GM21825 (cell line): ENCODE results near the gene CBLC.

Source experiments
- ATAC-seq: cut with Tn5 transposase; IDR thresholded peaks from one replicate; pipeline ENCODE4 v1.9.1; 2021; ENCODE audit warnings: mild to moderate bottlenecking, moderate library complexity; ENCODE audit not compliant: unreplicated experiment

The CBLC gene

GRCh38 chr19:44794610-44795009 is 16.9 kb downstream of the CBLC start:
- ATAC-seq, result no peak

GRCh38 chr19:44795398-44795987 is 17.8 kb downstream of the CBLC start:
- ATAC-seq, result no peak

- no peak for ATAC-seq
Observed at GRCh38 chr19:44796701-44797115, 19.0 kb downstream of the CBLC start.

- ATAC-seq, result no peak
Observed at GRCh38 chr19:44799627-44800346, 22.1 kb downstream of the CBLC start.

GRCh38 chr19:44800461-44800860 is 22.8 kb downstream of the CBLC start:
- ATAC-seq, result peak; percentile 68

GRCh38 chr19:44803442-44804428 is 26.0 kb downstream of the CBLC start:
- ATAC-seq, result no peak

- no peak for ATAC-seq
Observed at GRCh38 chr19:44806291-44806690, 28.6 kb downstream of the CBLC start.

- ATAC-seq, result no peak
Observed at GRCh38 chr19:44807162-44807561, 29.5 kb downstream of the CBLC start.

- no peak for ATAC-seq
Observed at GRCh38 chr19:44807652-44808462, 30.2 kb downstream of the CBLC start.

- no peak for ATAC-seq
Observed at GRCh38 chr19:44808463-44809371, 31.0 kb downstream of the CBLC start, which contains the start of gene BCAM. Gene BCAM, plus strand, starts transcription at chr19:44809103. Its CDS starts 22 bp downstream, at chr19:44809125.

GRCh38 chr19:44809577-44810233 is 32.0 kb downstream of the CBLC start:
- no peak for ATAC-seq

- ATAC-seq, result no peak
Observed at GRCh38 chr19:44810234-44811121, 32.8 kb downstream of the CBLC start.

- no peak for ATAC-seq
Observed at GRCh38 chr19:44811122-44811419, 33.4 kb downstream of the CBLC start.

- no peak for ATAC-seq
Observed at GRCh38 chr19:44812142-44812718, 34.5 kb downstream of the CBLC start.

- no peak for ATAC-seq
Observed at GRCh38 chr19:44813070-44813840, 35.6 kb downstream of the CBLC start.

GRCh38 chr19:44813841-44814470 is 36.3 kb downstream of the CBLC start:
- no peak for ATAC-seq

- no peak for ATAC-seq
Observed at GRCh38 chr19:44814517-44814916, 36.8 kb downstream of the CBLC start.
